DMS 273 treated with DMSO at 0.1 percent for 48 hours (cell line): ENCODE measurements around the gene ACSL3.

Source experiments
- DNase-seq: peaks from one replicate; lab custom pipeline; 2025; lab: John Stamatoyannopoulos, UW

Gene ACSL3

GRCh38 chr2:222942977-222943376 lies 82.1 kb downstream of the ACSL3 start:
- no peak for DNase-seq

GRCh38 chr2:222943820-222944219 lies 83.0 kb downstream of the ACSL3 start:
- DNase-seq, result no peak

- DNase-seq, result no peak
Measured at GRCh38 chr2:222944552-222944951, 83.7 kb downstream of the ACSL3 start.

GRCh38 chr2:222944971-222945740 lies 84.3 kb downstream of the ACSL3 start:
- no peak for DNase-seq

- DNase-seq, result no peak
Measured at GRCh38 chr2:222945887-222946286, 85.1 kb downstream of the ACSL3 start.

- no peak for DNase-seq
Measured at GRCh38 chr2:222946700-222947287, 86.0 kb downstream of the ACSL3 start.

GRCh38 chr2:222949073-222949472 lies 88.2 kb downstream of the ACSL3 start:
- no peak for DNase-seq

GRCh38 chr2:222949690-222950323 lies 89.0 kb downstream of the ACSL3 start:
- DNase-seq, result no peak

GRCh38 chr2:222950638-222951285 lies 89.9 kb downstream of the ACSL3 start:
- peak; percentile 3 for DNase-seq

GRCh38 chr2:222952204-222952603 lies 91.4 kb downstream of the ACSL3 start:
- peak; percentile 34 for DNase-seq

- no peak for DNase-seq
Measured at GRCh38 chr2:222955008-222955407, 94.2 kb downstream of the ACSL3 start.

GRCh38 chr2:222959358-222959757 lies 98.5 kb downstream of the ACSL3 start:
- no peak for DNase-seq

- DNase-seq, result no peak
Measured at GRCh38 chr2:222960126-222960525, 99.3 kb downstream of the ACSL3 start.

GRCh38 chr2:222963641-222964040 lies 102.8 kb downstream of the ACSL3 start:
- no peak for DNase-seq

- no peak for DNase-seq
Measured at GRCh38 chr2:222964376-222965031, 103.7 kb downstream of the ACSL3 start.

- DNase-seq, result no peak
Measured at GRCh38 chr2:222965555-222965954, 104.7 kb downstream of the ACSL3 start.

GRCh38 chr2:222968550-222969155 lies 107.8 kb downstream of the ACSL3 start:
- DNase-seq, result no peak

GRCh38 chr2:222969491-222969890 lies 108.7 kb downstream of the ACSL3 start:
- no peak for DNase-seq

- DNase-seq, result no peak
Measured at GRCh38 chr2:222972420-222972819, 111.6 kb downstream of the ACSL3 start.

GRCh38 chr2:222973237-222973636 lies 112.4 kb downstream of the ACSL3 start:
- DNase-seq, result no peak

GRCh38 chr2:222973733-222974132 lies 112.9 kb downstream of the ACSL3 start:
- no peak for DNase-seq
